Cardiac fibroblast (primary cell): ENCODE measurements around the gene ACADS.
A peak's percentile ranks its signal among the peaks of the same experiment; 100 is the strongest.

Source experiments
- DNase-seq, 2 donors: peaks; one replicate each; pipeline versions ENCODE4 v3.0.0 to v3.0.0-alpha.2; 2010; ENCODE audit warnings: low read depth in 2 of 2
- H3K4me3 ChIP-seq, 2 donors: replicated peaks in 1 of 2; 1 replicate in 1 of 2; 2 replicates in 1 of 2; pipeline ENCODE4 v1.5.1; 2011; ENCODE audit warnings: low read depth in 2 of 2, low read length in 2 of 2, mild to moderate bottlenecking in 2 of 2, moderate library complexity in 1 of 2
- CTCF ChIP-seq: IDR thresholded peaks from one replicate; pipeline ENCODE4 v1.5.1; 2011; ENCODE audit warnings: low read depth, mild to moderate bottlenecking, low read length, inconsistent platforms

ACADS gene

GRCh38 chr12:120725659-120726509 lies at the start of gene ACADS:
ACADS (plus strand) TSS chr12:120725826; CDS start chr12:120725886, 60 bp downstream.
- DNase-seq = peak; percentile 75 to 86
- TF ChIP-seq CTCF = no peak
- peak within 1 kb of the TSS; percentile 47 to 66 for H3K4me3 ChIP-seq

- no peak overlapping the region for H3K4me3 ChIP-seq
- no peak for TF ChIP-seq CTCF
Observed at GRCh38 chr12:120677765-120678473, 47.7 kb upstream of the ACADS start.

GRCh38 chr12:120678572-120678971 lies 47.1 kb upstream of the ACADS start:
- no peak for TF ChIP-seq CTCF
- no peak for DNase-seq
- H3K4me3 ChIP-seq = no peak overlapping the region

More at GRCh38 chr12:120677765-120678473, 47.7 kb upstream of the ACADS start:
- peak; percentile 15 to 83 for DNase-seq

- no peak for TF ChIP-seq CTCF
- no peak for DNase-seq
- H3K4me3 ChIP-seq = no peak overlapping the region
Observed at GRCh38 chr12:120680165-120680738, 45.4 kb upstream of the ACADS start.

GRCh38 chr12:120684523-120684932 lies 41.1 kb upstream of the ACADS start:
- DNase-seq = peak in 1 of 2 donors; percentile 78
- H3K4me3 ChIP-seq = no peak overlapping the region
- no peak for TF ChIP-seq CTCF

GRCh38 chr12:120685522-120685921 lies 40.1 kb upstream of the ACADS start:
- no peak for TF ChIP-seq CTCF
- no peak overlapping the region for H3K4me3 ChIP-seq
- no peak for DNase-seq
